GM23248 (cell line): ENCODE results near the gene OMA1. TPM values are rescaled to one million over a fixed set of nuclear protein-coding genes. Genes with fewer than 3 reads are reported as not detected.
"Not testable (repeated sequence)": the region's sequence is repeated elsewhere in the genome, so short reads cannot be mapped to it uniquely, and the experiment has no call there.

Experiments used
- DNase-seq: peaks from one replicate; pipeline ENCODE4 v3.0.0-alpha.2; 2015
- H2AFZ ChIP-seq: fragments of 200-600 bp; sonication (generic); 2 replicates; pipeline ENCODE4 v1.6.1; 2016; ENCODE audit warnings: antibody characterized with exemption
- H3F3A ChIP-seq: fragments of 200-600 bp; sonication (generic); 2 replicates; pipeline ENCODE4 v1.6.1; 2016; ENCODE audit warnings: mild to moderate bottlenecking, antibody characterized with exemption, mixed run types; ENCODE audit not compliant: insufficient read depth
- H3K27ac ChIP-seq: fragments of 200-600 bp; sonication (generic); 2 replicates; pipeline ENCODE4 v1.5.1; 2016; ENCODE audit warnings: mild to moderate bottlenecking
- H3K27me3 ChIP-seq: fragments of 200-600 bp; sonication (generic); replicated peaks from 2 replicates; pipeline ENCODE4 v1.6.1; 2016; ENCODE audit warnings: mild to moderate bottlenecking; ENCODE audit not compliant: insufficient read depth
- H3K36me3 ChIP-seq: fragments of 200-600 bp; sonication (generic); 2 replicates; pipeline ENCODE4 v1.6.1; 2016; ENCODE audit warnings: low read depth, mild to moderate bottlenecking
- H3K4me1 ChIP-seq: fragments of 200-600 bp; sonication (generic); 2 replicates; pipeline ENCODE4 v1.6.1; 2016; ENCODE audit warnings: mild to moderate bottlenecking; ENCODE audit not compliant: insufficient read depth
- H3K4me2 ChIP-seq: fragments of 200-600 bp; sonication (generic); one replicate; pipeline ENCODE4 v1.6.1; 2016; ENCODE audit warnings: mild to moderate bottlenecking; ENCODE audit not compliant: unreplicated experiment
- H3K4me3 ChIP-seq: fragments of 200-600 bp; sonication (generic); 2 replicates; pipeline ENCODE4 v1.5.1; 2016; ENCODE audit warnings: mild to moderate bottlenecking
- H3K79me2 ChIP-seq: fragments of 200-600 bp; sonication (generic); 2 replicates; pipeline ENCODE4 v1.6.1; 2016; ENCODE audit warnings: mild to moderate bottlenecking; ENCODE audit not compliant: insufficient read depth
- H3K9ac ChIP-seq: fragments of 200-600 bp; sonication (generic); 2 replicates; pipeline ENCODE4 v1.6.1; 2016; ENCODE audit warnings: mild to moderate bottlenecking
- H3K9me2 ChIP-seq: fragments of 200-600 bp; sonication (generic); 2 replicates; pipeline ENCODE4 v1.6.1; 2016; ENCODE audit warnings: mixed run types, mild to moderate bottlenecking, moderate library complexity; ENCODE audit not compliant: insufficient read depth
- H3K9me3 ChIP-seq: fragments of 200-600 bp; sonication (generic); one replicate; pipeline ENCODE4 v1.6.1; 2017; ENCODE audit warnings: low read depth
- H4K20me1 ChIP-seq: fragments of 200-600 bp; sonication (generic); 2 replicates; pipeline ENCODE4 v1.6.0; 2016; ENCODE audit not compliant: insufficient read depth
- EZH2 ChIP-seq: fragments of 200-600 bp; sonication (generic); IDR thresholded peaks from 2 replicates; pipeline ENCODE4 v1.6.1; 2018; ENCODE audit warnings: antibody characterized with exemption, mild to moderate bottlenecking; ENCODE audit not compliant: insufficient read depth, poor library complexity, severe bottlenecking
- EZH2phosphoT487 ChIP-seq: fragments of 200-600 bp; sonication (generic); IDR thresholded peaks from 2 replicates; pipeline ENCODE4 v1.6.1; 2018; ENCODE audit warnings: antibody characterized with exemption, moderate library complexity, mild to moderate bottlenecking, low read depth; ENCODE audit not compliant: insufficient read depth
- WGBS, 2 experiments: methylation state at CpG; one replicate each; pipeline ENCODE4 v1.1.6; 2015 to 2017; ENCODE audit warnings: low lambda C conversion rate in 2 of 2, low coverage in 1 of 2; ENCODE audit errors: missing lambda C conversion rate in 2 of 2; 5-methylcytosine and 5-hydroxymethylcytosine counted together
- in situ Hi-C: fragments of 300-500 bp; cut with MboI; formaldehyde crosslinking; loops from 2 replicates; pipeline ENCODE4 v1.15.0; 2020
- polyA plus RNA-seq: library from polyadenylated mRNA; unstranded; fragments of >200 nt; fragmentation: Nextera tagmentation; extraction: Ambion mirVana; gene quantifications from 2 replicates; pipeline ENCODE4 v1.2.1, GENCODE V29; 2016
- total RNA-seq: library from RNA; depleted of rRNA; stranded (reverse); fragments of >200 nt; shearing (Covaris generic); gene quantifications from 2 replicates; pipeline ENCODE4 v1.2.3, GENCODE V29; 2014

Gene OMA1
- total and polyA plus RNA-seq, 2 experiments from 2014 or later = 13.2 to 14.0 TPM

DNA sequence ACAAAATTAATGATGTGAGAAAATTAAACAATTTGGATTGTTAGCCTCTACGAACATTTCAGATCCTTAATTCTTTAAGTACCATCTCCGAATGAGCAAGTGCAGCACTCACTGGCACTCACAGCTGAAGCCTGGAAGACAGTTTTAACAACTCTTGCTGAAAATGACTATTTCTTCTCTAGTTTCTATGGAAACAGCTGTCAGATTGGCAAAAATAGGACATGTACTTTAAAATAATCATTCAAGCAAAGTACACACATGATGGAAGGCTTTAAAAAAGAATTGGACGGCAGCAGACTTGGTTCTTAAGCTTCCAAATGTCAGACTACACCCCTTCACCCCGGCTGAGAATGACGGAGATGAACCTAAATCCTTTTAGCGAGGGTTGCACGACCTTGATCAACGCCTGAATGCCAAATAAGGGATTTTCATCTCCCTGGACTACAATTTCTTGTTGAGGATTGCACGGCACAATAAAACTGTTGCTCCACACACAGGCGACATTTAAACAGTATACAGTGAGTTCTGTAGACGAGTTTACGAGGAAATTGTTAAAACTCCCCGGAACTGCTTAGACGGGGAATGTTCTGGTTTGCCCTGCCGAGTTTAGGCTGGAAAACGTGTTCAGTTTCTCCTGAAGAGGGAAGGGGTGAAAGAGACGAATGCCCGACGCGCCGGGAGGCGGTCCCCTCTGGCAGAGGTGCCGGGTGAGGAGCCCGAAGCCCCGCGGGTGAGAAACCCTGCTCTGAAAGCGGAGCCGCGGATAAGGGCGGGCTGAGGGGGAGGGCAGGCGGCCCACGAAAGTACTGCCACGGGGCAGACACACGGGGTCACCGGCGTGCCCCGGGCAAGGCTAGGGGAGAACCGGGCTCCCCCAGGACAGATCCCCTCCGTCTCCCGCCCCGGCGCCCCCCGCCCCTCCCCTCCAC, 671 bp downstream of the OMA1 start:
- Histone ChIP-seq H3K4me2 (peak overlapping the region; percentile 88), H3K9me2 (no peaks in the 10 kb centered on the region), H3K4me3 (peak overlapping the region; percentile 82), H4K20me1 (no peaks in the 10 kb centered on the region), H3K9ac (peak overlapping the region; percentile 95), H3K27me3 (no peaks in the 10 kb centered on the region), H3K36me3 (no peaks in the 10 kb centered on the region), H3K79me2 (peaks cover 4% of the 10 kb centered on the region; the same call in 1 of the 2 replicates), H3F3A (peaks cover 9% of the 10 kb centered on the region; the same call in 1 of the 2 replicates), H2AFZ (peak overlapping the region; percentile 87), H3K27ac (peak overlapping the region; percentile 98), H3K4me1 (peaks cover 12% of the 10 kb centered on the region), H3K9me3 (no peaks in the 10 kb centered on the region)
- DNase-seq = peak; percentile 89
- TF ChIP-seq EZH2phosphoT487 (no peak), EZH2 (no peak)
- in situ Hi-C loops = no loop called here
- WGBS, 2 experiments = 1 to 2% methylated on average over 35 to 41 of the region's 43 CpGs

GRCh38 chr1:58543260-58543659, 3.3 kb downstream of the OMA1 start:
- H3K36me3 ChIP-seq = no peaks in the 10 kb centered on the region
- WGBS, 2 experiments = 89 to 96% methylated on average over 1 of the region's 1 CpG
- TF ChIP-seq EZH2phosphoT487 (no peak), EZH2 (no peak)
- DNase-seq = no peak
- H3K27me3 ChIP-seq = no peaks in the 10 kb centered on the region
- no peaks in the 10 kb centered on the region for H4K20me1 ChIP-seq
- H3K4me1 ChIP-seq = peaks cover 12% of the 10 kb centered on the region
- H3K9me3 ChIP-seq = no peaks in the 10 kb centered on the region
- H3K9me2 ChIP-seq = no peaks in the 10 kb centered on the region
- H3K79me2 ChIP-seq = peaks cover 4% of the 10 kb centered on the region; the same call in 1 of the 2 replicates
- no peak overlapping the region for H2AFZ ChIP-seq
- H3K9ac ChIP-seq = no peak overlapping the region
- H3K4me3 ChIP-seq = no peak overlapping the region
- peaks cover 9% of the 10 kb centered on the region; the same call in 1 of the 2 replicates for H3F3A ChIP-seq
- H3K4me2 ChIP-seq = no peak overlapping the region
- in situ Hi-C loops = no loop called here
- no peak overlapping the region for H3K27ac ChIP-seq

- DNase-seq = no peak
- no peaks in the 10 kb centered on the region for H3K9me2 ChIP-seq
- H3K9ac ChIP-seq = no peak overlapping the region
- no peak for TF ChIP-seq EZH2phosphoT487
- TF ChIP-seq EZH2 = no peak
- H3K4me2 ChIP-seq = no peak overlapping the region
- H3K27ac ChIP-seq = no peak overlapping the region
- no peaks in the 10 kb centered on the region for H3K9me3 ChIP-seq
- H3K27me3 ChIP-seq = no peaks in the 10 kb centered on the region
- H4K20me1 ChIP-seq = no peaks in the 10 kb centered on the region
- H3K36me3 ChIP-seq = no peaks in the 10 kb centered on the region
- H3K79me2 ChIP-seq = peaks cover 4% of the 10 kb centered on the region; the same call in 1 of the 2 replicates
- H3K4me3 ChIP-seq = no peak overlapping the region
- 84 to 88% methylated on average over 2 of the region's 2 CpGs for WGBS, 2 experiments
- H3K4me1 ChIP-seq = no peaks in the 10 kb centered on the region
- in situ Hi-C loops = no loop called here
- H2AFZ ChIP-seq = no peak overlapping the region
- H3F3A ChIP-seq = no peaks in the 10 kb centered on the region
Observed at GRCh38 chr1:58539553-58539952, 7.0 kb downstream of the OMA1 start.

- no peak overlapping the region for H3K27ac ChIP-seq
- WGBS, 2 experiments = 76% methylated on average over 3 of the region's 3 CpGs
- no peak for TF ChIP-seq EZH2phosphoT487
- no peak for TF ChIP-seq EZH2
- H3F3A ChIP-seq = no peaks in the 10 kb centered on the region
- no peak for DNase-seq
- no peaks in the 10 kb centered on the region for H3K79me2 ChIP-seq
- H4K20me1 ChIP-seq = no peaks in the 10 kb centered on the region
- H3K27me3 ChIP-seq = no peaks in the 10 kb centered on the region
- H3K9me2 ChIP-seq = no peaks in the 10 kb centered on the region
- H2AFZ ChIP-seq = no peak overlapping the region
- in situ Hi-C loops = no loop called here
- no peaks in the 10 kb centered on the region for H3K36me3 ChIP-seq
- no peaks in the 10 kb centered on the region for H3K4me1 ChIP-seq
- no peak overlapping the region for H3K9ac ChIP-seq
- H3K4me3 ChIP-seq = no peak overlapping the region
- H3K4me2 ChIP-seq = no peak overlapping the region
- H3K9me3 ChIP-seq = no peaks in the 10 kb centered on the region
Observed at GRCh38 chr1:58538821-58539220, 7.7 kb downstream of the OMA1 start.

GRCh38 chr1:58531842-58532241, 14.7 kb downstream of the OMA1 start:
- 89 to 93% methylated on average over 1 of the region's 1 CpG for WGBS, 2 experiments
- H3K4me2 ChIP-seq, DNase-seq, H2AFZ ChIP-seq, H3K9me3 ChIP-seq, H3F3A ChIP-seq, H3K27me3 ChIP-seq, in situ Hi-C loops, H3K79me2 ChIP-seq, H4K20me1 ChIP-seq, H3K9ac ChIP-seq, H3K27ac ChIP-seq, H3K4me3 ChIP-seq, H3K9me2 ChIP-seq, H3K36me3 ChIP-seq: not testable (repeated sequence)
- H3K4me1 ChIP-seq = peaks cover 12% of the 10 kb centered on the region
